Activated CD8-positive, alpha-beta T cell treated with anti-CD3 and anti-CD28 coated beads for 36 hours (primary cell): ENCODE data around the gene C11orf98. TPM values are rescaled to one million over a fixed set of nuclear protein-coding genes. Genes with fewer than 3 reads are reported as not detected.

Source experiments
- ATAC-seq: fragments of 200-7000 bp; cut with Tn5 transposase; one replicate; pipeline ENCODE4 v1.10.0; 2021; ENCODE audit warnings: mild to moderate bottlenecking, moderate library complexity
- CTCF ChIA-PET: fragments of 350-600 bp; sonication (Branson Sonifier 250); formaldehyde crosslinking; loops from one replicate; lab custom pipeline; 2021; ENCODE audit warnings: antibody characterized with exemption; lab: Charles Lee
- POLR2A ChIA-PET: fragments of 350-600 bp; sonication (Branson Sonifier 250); formaldehyde crosslinking; loops from one replicate; lab custom pipeline; 2021; ENCODE audit warnings: antibody characterized with exemption; lab: Charles Lee
- DNase-seq: peaks from one replicate; pipeline ENCODE4 v3.0.0-alpha.2; 2020
- H3K27ac Mint-ChIP-seq: one replicate; pipeline ENCODE4 v1.8.0; 2021; ENCODE audit warnings: mild to moderate bottlenecking, mixed read lengths
- H3K27me3 Mint-ChIP-seq: one replicate; pipeline ENCODE4 v1.8.0; 2021; ENCODE audit warnings: mixed read lengths
- H3K36me3 Mint-ChIP-seq: one replicate; pipeline ENCODE4 v1.8.0; 2021; ENCODE audit warnings: low read depth, mixed read lengths
- H3K4me1 Mint-ChIP-seq: one replicate; pipeline ENCODE4 v1.8.0; 2021; ENCODE audit warnings: low read depth, mixed read lengths
- H3K4me3 Mint-ChIP-seq: one replicate; pipeline ENCODE4 v1.8.0; 2021; ENCODE audit warnings: mild to moderate bottlenecking, moderate library complexity, mixed read lengths
- H3K9me3 Mint-ChIP-seq: one replicate; pipeline ENCODE4 v1.8.0; 2021; ENCODE audit warnings: mixed read lengths
- CTCF ChIP-seq: fragments of 200-600 bp; IDR thresholded peaks from one replicate; pipeline ENCODE4 v1.8.0; 2022; ENCODE audit warnings: antibody characterized with exemption, mild to moderate bottlenecking
- intact Hi-C: fragments of 100-400 bp; cut with micrococcal nuclease; formaldehyde crosslinking; loops from one replicate; pipeline ENCODE4 v1.10.0; 2022
- total RNA-seq, 2 experiments: library from RNA; stranded (reverse); gene quantifications; one replicate each; pipeline ENCODE4 v1.2.3, GENCODE V29; 2021

Gene C11orf98
- total RNA-seq, 2 experiments from 2014 or later = 108 TPM

GRCh38 chr11:62710001-62710345, 45.0 kb upstream of the C11orf98 start:
- Mint-ChIP-seq H3K4me1 (peaks cover 71% of the 10 kb centered on the region), H3K36me3 (peaks cover 57% of the 10 kb centered on the region), H3K27me3 (no peaks in the 10 kb centered on the region), H3K27ac (peak overlapping the region; percentile 99), H3K9me3 (no peaks in the 10 kb centered on the region), H3K4me3 (peak overlapping the region; percentile 91)
- DNase-seq = peak; percentile 34
- ChIA-PET POLR2A (interaction anchor here (1.0 to 6.3 kb wide), 18 partner anchors 13 to 174 kb away, joined by 3 to 41 read pairs (median 8); partner anchors contain the start of genes C11orf98, CSKMT, GANAB and HNRNPUL2), CTCF (interaction anchor here (1.0 to 2.5 kb wide), 4 partner anchors 9 to 77 kb away, joined by 3 to 13 read pairs (median 6); partner anchors contain the start of genes HNRNPUL2 and TMEM179B)
- no peak for TF ChIP-seq CTCF
- ATAC-seq = no peak
- intact Hi-C loops = no loop called here

GRCh38 chr11:62709247-62710000, 44.4 kb upstream of the C11orf98 start:
- H3K9me3 Mint-ChIP-seq = no peaks in the 10 kb centered on the region
- peak overlapping the region; percentile 99 for H3K27ac Mint-ChIP-seq
- intact Hi-C loops = no loop called here
- DNase-seq (peak; percentile 99), ATAC-seq (peak; percentile 83)
- H3K4me3 Mint-ChIP-seq = peak overlapping the region; percentile 91
- peaks cover 67% of the 10 kb centered on the region for H3K4me1 Mint-ChIP-seq
- H3K27me3 Mint-ChIP-seq = no peaks in the 10 kb centered on the region
- TF ChIP-seq CTCF = no peak
- ChIA-PET CTCF (interaction anchor here (1.0 to 2.5 kb wide), 6 partner anchors 9 to 78 kb away, joined by 3 to 13 read pairs (median 3); partner anchors contain the start of genes HNRNPUL2, LBHD1, TMEM179B and UQCC3), POLR2A (interaction anchor here (0.6 to 6.3 kb wide), 29 partner anchors 11 to 174 kb away, joined by 3 to 41 read pairs (median 4); partner anchors contain the start of genes B3GAT3, C11orf98, CSKMT and GANAB)
- peaks cover 54% of the 10 kb centered on the region for H3K36me3 Mint-ChIP-seq

GRCh38 chr11:62708793-62709192, 43.8 kb upstream of the C11orf98 start:
- DNase-seq (peak; percentile 76), ATAC-seq (peak; percentile 40)
- ChIA-PET CTCF (interaction anchor here (1.0 to 2.5 kb wide), 9 partner anchors 10 to 314 kb away, joined by 3 to 13 read pairs (median 3); partner anchors contain the start of genes HNRNPUL2, LBHD1, ROM1 and TMEM179B), POLR2A (interaction anchor here (0.6 to 6.3 kb wide), 29 partner anchors 12 to 175 kb away, joined by 3 to 41 read pairs (median 4); partner anchors contain the start of genes B3GAT3, C11orf98, CSKMT and GANAB)
- Mint-ChIP-seq H3K27ac (peak overlapping the region; percentile 99), H3K36me3 (peaks cover 50% of the 10 kb centered on the region), H3K27me3 (no peaks in the 10 kb centered on the region), H3K4me3 (peak overlapping the region; percentile 91), H3K9me3 (no peaks in the 10 kb centered on the region), H3K4me1 (peaks cover 61% of the 10 kb centered on the region)
- no peak for TF ChIP-seq CTCF
- intact Hi-C loops = no loop called here

GRCh38 chr11:62708392-62708791, 43.4 kb upstream of the C11orf98 start:
- H3K27me3 Mint-ChIP-seq = no peaks in the 10 kb centered on the region
- TF ChIP-seq CTCF = no peak
- peaks cover 57% of the 10 kb centered on the region for H3K4me1 Mint-ChIP-seq
- no peak for DNase-seq
- H3K9me3 Mint-ChIP-seq = no peaks in the 10 kb centered on the region
- peaks cover 47% of the 10 kb centered on the region for H3K36me3 Mint-ChIP-seq
- H3K27ac Mint-ChIP-seq = peak overlapping the region; percentile 99
- intact Hi-C loops = no loop called here
- POLR2A ChIA-PET = interaction anchor here (0.6 to 6.3 kb wide), 25 partner anchors 14 to 173 kb away, joined by 3 to 41 read pairs (median 5); partner anchors contain the start of genes B3GAT3, C11orf98, CSKMT and HNRNPUL2
- ATAC-seq = no peak
- H3K4me3 Mint-ChIP-seq = peak overlapping the region; percentile 91
- CTCF ChIA-PET = interaction anchor here (0.9 to 2.5 kb wide), 8 partner anchors 12 to 313 kb away, joined by 3 to 13 read pairs (median 4); partner anchors contain the start of genes HNRNPUL2, LBHD1, ROM1 and TMEM179B
